Measurements from ENCODE around the gene MAGEA2B. TPM values are rescaled to one million over a fixed set of nuclear protein-coding genes. Genes with fewer than 3 reads are reported as not detected.
"Not testable (repeated sequence)": the region's sequence is repeated elsewhere in the genome, so short reads cannot be mapped to it uniquely, and the experiment has no call there.

The MAGEA2B gene
- total RNA-seq (2014; rRNA removed; shearing (Covaris generic)), result 2.2 and 4.7 TPM in 2 replicates

- not testable (repeated sequence) for H3K4me3 ChIP-seq; DNase-seq; H3K27ac ChIP-seq; H3K27me3 ChIP-seq; H3K4me1 ChIP-seq; H3K9me3 ChIP-seq (replicated peaks); H3K36me3 ChIP-seq
Observed at GRCh38 chrX:152713815-152714787, at the start of gene MAGEA2B. TSS of gene MAGEA2B (plus strand) at chrX:152714628. CDS start at chrX:152717107, 2,479 bp downstream.

- Histone ChIP-seq H3K9me3 (replicated peaks) (no peaks in the 10 kb centered on the region), H3K27me3 (no peaks in the 10 kb centered on the region), H3K36me3 (no peaks in the 10 kb centered on the region), H3K4me1 (no peaks in the 10 kb centered on the region), H3K27ac (no peak overlapping the region), H3K4me3 (no peak overlapping the region)
- no peak for DNase-seq
Observed at GRCh38 chrX:152674135-152674534, 40.3 kb upstream of the MAGEA2B start.

GRCh38 chrX:152674652-152675051 is 39.8 kb upstream of the MAGEA2B start:
- not testable (repeated sequence) for H3K27ac ChIP-seq; DNase-seq; H3K36me3 ChIP-seq; H3K4me3 ChIP-seq; H3K9me3 ChIP-seq (replicated peaks); H3K4me1 ChIP-seq; H3K27me3 ChIP-seq

GRCh38 chrX:152681012-152681411 is 33.4 kb upstream of the MAGEA2B start:
- H3K4me3 ChIP-seq; H3K4me1 ChIP-seq; H3K27ac ChIP-seq; H3K9me3 ChIP-seq (replicated peaks); DNase-seq; H3K27me3 ChIP-seq; H3K36me3 ChIP-seq: not testable (repeated sequence)

- not testable (repeated sequence) for DNase-seq; H3K36me3 ChIP-seq; H3K4me1 ChIP-seq; H3K27me3 ChIP-seq; H3K27ac ChIP-seq; H3K4me3 ChIP-seq; H3K9me3 ChIP-seq (replicated peaks)
Observed at GRCh38 chrX:152697952-152698931, 16.2 kb upstream of the MAGEA2B start, which contains the start of gene MAGEA3. TSS of gene MAGEA3 (plus strand) at chrX:152698794. CDS start at chrX:152700833, 2,039 bp downstream.

GRCh38 chrX:152700390-152700789 is 14.0 kb upstream of the MAGEA2B start:
- DNase-seq; H3K36me3 ChIP-seq; H3K4me1 ChIP-seq; H3K4me3 ChIP-seq; H3K27ac ChIP-seq; H3K27me3 ChIP-seq; H3K9me3 ChIP-seq (replicated peaks): not testable (repeated sequence)

GRCh38 chrX:152706500-152706899 is 7.9 kb upstream of the MAGEA2B start:
- H3K27ac ChIP-seq; H3K27me3 ChIP-seq; H3K36me3 ChIP-seq; DNase-seq; H3K9me3 ChIP-seq (replicated peaks); H3K4me1 ChIP-seq; H3K4me3 ChIP-seq: not testable (repeated sequence)

- not testable (repeated sequence) for H3K36me3 ChIP-seq; H3K27me3 ChIP-seq; H3K4me1 ChIP-seq; H3K9me3 ChIP-seq (replicated peaks); H3K4me3 ChIP-seq; H3K27ac ChIP-seq; DNase-seq
Observed at GRCh38 chrX:152709173-152709572, 5.3 kb upstream of the MAGEA2B start, which contains the start of gene CSAG2. TSS of gene CSAG2 (minus strand) at chrX:152709273. CDS start at chrX:152709112, 161 bp downstream.

GRCh38 chrX:152713195-152713594 is 1.2 kb upstream of the MAGEA2B start:
- H3K27me3 ChIP-seq, result not testable (repeated sequence)

GRCh38 chrX:152725409-152725808 is 11.0 kb downstream of the MAGEA2B start:
- Histone ChIP-seq H3K27ac (no peak overlapping the region), H3K27me3 (no peaks in the 10 kb centered on the region), H3K4me1 (no peaks in the 10 kb centered on the region), H3K4me3 (no peak overlapping the region), H3K9me3 (replicated peaks) (no peaks in the 10 kb centered on the region), H3K36me3 (no peaks in the 10 kb centered on the region)
- DNase-seq, result no peak

More at GRCh38 chrX:152713195-152713594, 1.2 kb upstream of the MAGEA2B start:
- not testable (repeated sequence) for DNase-seq; H3K27ac ChIP-seq; H3K4me1 ChIP-seq; H3K4me3 ChIP-seq; H3K36me3 ChIP-seq; H3K9me3 ChIP-seq (replicated peaks)

GRCh38 chrX:152733261-152733975 is 19.0 kb downstream of the MAGEA2B start, which contains the start of the genes CSAG1 and MAGEA12:
TSS of gene CSAG1 (minus strand) at chrX:152733721. CDS start at chrX:152732460, 1,261 bp downstream.
TSS of gene MAGEA12 (plus strand) at chrX:152733757. CDS start at chrX:152736162, 2,405 bp downstream.
- Histone ChIP-seq H3K27me3 (no peaks in the 10 kb centered on the region), H3K4me1 (no peaks in the 10 kb centered on the region), H3K27ac (no peak within 1 kb of the TSS), H3K4me3 (no peak within 1 kb of the TSS), H3K36me3 (no peaks in the 10 kb centered on the region), H3K9me3 (replicated peaks) (no peaks in the 10 kb centered on the region)
- DNase-seq, result no peak

- not testable (repeated sequence) for H3K4me1 ChIP-seq; H3K9me3 ChIP-seq (replicated peaks); H3K27ac ChIP-seq; DNase-seq; H3K4me3 ChIP-seq; H3K36me3 ChIP-seq; H3K27me3 ChIP-seq
Observed at GRCh38 chrX:152734143-152734858, 19.9 kb downstream of the MAGEA2B start.

- H3K4me3 ChIP-seq, result no peak overlapping the region
Observed at GRCh38 chrX:152735101-152735500, 20.7 kb downstream of the MAGEA2B start.

More at GRCh38 chrX:152735101-152735500, 20.7 kb downstream of the MAGEA2B start:
- Histone ChIP-seq H3K9me3 (replicated peaks) (no peaks in the 10 kb centered on the region), H3K27ac (no peak overlapping the region), H3K27me3 (no peaks in the 10 kb centered on the region), H3K36me3 (no peaks in the 10 kb centered on the region), H3K4me1 (no peaks in the 10 kb centered on the region)
- DNase-seq, result no peak
